Activated CD4-positive, alpha-beta T cell treated with anti-CD3 and anti-CD28 coated beads for 4 hours (primary cell): ENCODE data around the gene ARL16.

Experiments
- DNase-seq, 2 donors: peaks; one replicate each; pipeline ENCODE4 v3.0.0-alpha.2; 2020

ARL16 gene

GRCh38 chr17:81683584-81684441 is at the start of gene ARL16, which contains the start of gene HGS:
Gene ARL16 (minus strand): TSS chr17:81683797. CDS start chr17:81683753, 44 bp downstream.
Gene HGS (plus strand): TSS chr17:81684011. CDS start chr17:81684067, 56 bp downstream.
- DNase-seq = peak; percentile 96 to 97

- DNase-seq = no peak
Observed at GRCh38 chr17:81727324-81728031, 43.9 kb upstream of the ARL16 start.

- no peak for DNase-seq
Observed at GRCh38 chr17:81726004-81726403, 42.4 kb upstream of the ARL16 start.

- DNase-seq = no peak
Observed at GRCh38 chr17:81725439-81725838, 41.8 kb upstream of the ARL16 start.

- no peak for DNase-seq
Observed at GRCh38 chr17:81723651-81724209, 40.1 kb upstream of the ARL16 start.

GRCh38 chr17:81722184-81723120 is 38.9 kb upstream of the ARL16 start:
- no peak for DNase-seq

- DNase-seq = no peak
Observed at GRCh38 chr17:81720267-81721071, 36.9 kb upstream of the ARL16 start.

GRCh38 chr17:81719410-81720266 is 36.0 kb upstream of the ARL16 start:
- no peak for DNase-seq

- no peak for DNase-seq
Observed at GRCh38 chr17:81717766-81718089, 34.1 kb upstream of the ARL16 start.

- DNase-seq = no peak
Observed at GRCh38 chr17:81717049-81717765, 33.6 kb upstream of the ARL16 start.

- DNase-seq = no peak
Observed at GRCh38 chr17:81716674-81716996, 33.0 kb upstream of the ARL16 start.

- DNase-seq = no peak
Observed at GRCh38 chr17:81715872-81716673, 32.5 kb upstream of the ARL16 start.

GRCh38 chr17:81715107-81715871 is 31.7 kb upstream of the ARL16 start:
- DNase-seq = no peak

GRCh38 chr17:81714412-81715106 is 31.0 kb upstream of the ARL16 start:
- no peak for DNase-seq

GRCh38 chr17:81713556-81714411 is 30.2 kb upstream of the ARL16 start:
- no peak for DNase-seq

GRCh38 chr17:81713004-81713555 is 29.5 kb upstream of the ARL16 start:
- no peak for DNase-seq
